Muscle layer of colon (tissue), 2 donors: ENCODE data around the gene CHORDC1.
"Not testable (repeated sequence)": the region's sequence is repeated elsewhere in the genome, so short reads cannot be mapped to it uniquely, and the experiment has no call there.

Source experiments
- H3K27ac ChIP-seq: one replicate; pipeline ENCODE4 v1.7.0; 2013; ENCODE audit warnings: low read depth, mild to moderate bottlenecking, low read length, moderate library complexity
- H3K27me3 ChIP-seq, 2 donors: one replicate each; pipeline ENCODE4 v1.7.0; 2013; ENCODE audit warnings: low read length in 2 of 2, mild to moderate bottlenecking in 2 of 2; ENCODE audit not compliant: insufficient read depth in 2 of 2, control insufficient read depth in 1 of 2
- H3K36me3 ChIP-seq: one replicate; pipeline ENCODE4 v1.7.0; 2013; ENCODE audit warnings: mild to moderate bottlenecking, low read length; ENCODE audit not compliant: insufficient read depth
- H3K4me1 ChIP-seq: one replicate; pipeline ENCODE4 v1.7.0; 2013; ENCODE audit warnings: mild to moderate bottlenecking, low read length; ENCODE audit not compliant: insufficient read depth
- H3K4me3 ChIP-seq, 2 donors: one replicate each; pipeline ENCODE4 v1.7.0; 2013; ENCODE audit warnings: low read length in 2 of 2, low read depth in 1 of 2, mild to moderate bottlenecking in 1 of 2, moderate library complexity in 1 of 2
- H3K9ac ChIP-seq: one replicate; pipeline ENCODE4 v1.7.0; 2013; ENCODE audit warnings: low read length
- H3K9me3 ChIP-seq: one replicate; pipeline ENCODE4 v1.7.0; 2013; ENCODE audit warnings: mild to moderate bottlenecking, low read length
- donor health status: abdominal sarcoma.
- donor health status: Adenocarcinoma of cecum.

CHORDC1 gene

DNA sequence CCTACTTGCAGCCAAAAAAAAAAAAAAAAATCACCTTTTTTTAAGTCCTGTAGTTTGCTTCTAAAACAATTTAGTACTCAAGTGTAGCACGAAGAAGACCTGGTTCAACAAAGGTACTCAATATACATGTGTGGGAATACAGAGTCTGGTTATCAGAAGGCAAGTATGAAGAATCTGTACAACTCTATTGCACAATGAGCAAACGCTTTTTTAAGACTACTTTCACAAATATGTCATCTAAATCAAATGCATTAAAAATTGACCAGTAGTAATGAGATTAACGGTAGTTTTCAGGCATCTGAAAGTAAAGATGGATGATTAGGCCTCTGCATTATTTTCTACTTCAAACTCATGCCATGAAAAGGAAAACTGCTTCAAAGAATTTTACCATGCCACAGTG, 9.5 kb downstream of the CHORDC1 start:
- no peak overlapping the region for H3K4me3 ChIP-seq
- no peaks in the 10 kb centered on the region for H3K27me3 ChIP-seq
- no peak overlapping the region for H3K27ac ChIP-seq
- no peaks in the 10 kb centered on the region for H3K4me1 ChIP-seq
- H3K9me3 ChIP-seq = no peaks in the 10 kb centered on the region
- H3K9ac ChIP-seq = no peak overlapping the region
- peaks cover 20% of the 10 kb centered on the region for H3K36me3 ChIP-seq

DNA sequence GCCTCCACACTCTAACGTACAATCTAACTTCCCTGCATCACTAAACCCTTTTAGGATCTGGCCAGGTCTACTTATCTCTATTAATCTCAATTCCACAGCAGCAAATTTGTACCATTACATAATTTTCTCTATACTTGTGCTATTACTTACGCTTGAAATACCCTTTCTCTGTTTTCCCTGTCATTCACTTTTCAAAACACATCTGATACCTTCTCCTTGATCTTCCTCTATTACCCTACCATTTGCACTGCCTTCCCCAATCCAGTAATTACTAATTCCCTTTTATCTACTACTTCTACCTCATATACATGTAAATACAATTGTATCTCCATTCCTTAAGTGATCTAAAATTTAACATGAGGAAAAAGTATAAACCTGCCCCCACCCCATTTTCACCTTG, 14.0 kb downstream of the CHORDC1 start:
- H3K4me1 ChIP-seq = no peaks in the 10 kb centered on the region
- H3K9ac ChIP-seq = no peak overlapping the region
- H3K36me3 ChIP-seq = peaks cover 28% of the 10 kb centered on the region
- H3K27me3 ChIP-seq = no peaks in the 10 kb centered on the region
- no peak overlapping the region for H3K4me3 ChIP-seq
- H3K27ac ChIP-seq = no peak overlapping the region
- no peaks in the 10 kb centered on the region for H3K9me3 ChIP-seq

DNA sequence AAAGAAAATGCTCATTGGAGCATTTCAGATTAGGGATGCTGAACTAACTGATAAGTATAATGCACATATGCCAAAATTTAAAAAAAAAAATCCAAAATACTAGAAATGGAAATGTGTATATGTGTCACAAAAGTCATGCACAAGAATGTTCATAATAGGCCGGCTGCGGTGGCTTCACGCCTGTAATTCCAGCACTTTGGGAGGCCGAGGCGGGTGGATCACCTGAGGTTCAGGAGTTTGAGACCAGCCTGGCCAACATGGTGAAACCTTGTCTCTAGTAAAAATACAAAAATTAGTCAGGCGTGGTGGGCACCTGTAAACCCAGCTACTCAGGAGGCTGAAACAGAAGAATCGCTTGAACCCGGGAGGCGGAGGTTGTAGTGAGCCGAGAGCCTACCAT, 14.9 kb downstream of the CHORDC1 start:
- H3K27me3 ChIP-seq, H3K4me3 ChIP-seq, H3K9ac ChIP-seq, H3K27ac ChIP-seq, H3K9me3 ChIP-seq, H3K4me1 ChIP-seq: not testable (repeated sequence)
- peaks cover 21% of the 10 kb centered on the region for H3K36me3 ChIP-seq

DNA sequence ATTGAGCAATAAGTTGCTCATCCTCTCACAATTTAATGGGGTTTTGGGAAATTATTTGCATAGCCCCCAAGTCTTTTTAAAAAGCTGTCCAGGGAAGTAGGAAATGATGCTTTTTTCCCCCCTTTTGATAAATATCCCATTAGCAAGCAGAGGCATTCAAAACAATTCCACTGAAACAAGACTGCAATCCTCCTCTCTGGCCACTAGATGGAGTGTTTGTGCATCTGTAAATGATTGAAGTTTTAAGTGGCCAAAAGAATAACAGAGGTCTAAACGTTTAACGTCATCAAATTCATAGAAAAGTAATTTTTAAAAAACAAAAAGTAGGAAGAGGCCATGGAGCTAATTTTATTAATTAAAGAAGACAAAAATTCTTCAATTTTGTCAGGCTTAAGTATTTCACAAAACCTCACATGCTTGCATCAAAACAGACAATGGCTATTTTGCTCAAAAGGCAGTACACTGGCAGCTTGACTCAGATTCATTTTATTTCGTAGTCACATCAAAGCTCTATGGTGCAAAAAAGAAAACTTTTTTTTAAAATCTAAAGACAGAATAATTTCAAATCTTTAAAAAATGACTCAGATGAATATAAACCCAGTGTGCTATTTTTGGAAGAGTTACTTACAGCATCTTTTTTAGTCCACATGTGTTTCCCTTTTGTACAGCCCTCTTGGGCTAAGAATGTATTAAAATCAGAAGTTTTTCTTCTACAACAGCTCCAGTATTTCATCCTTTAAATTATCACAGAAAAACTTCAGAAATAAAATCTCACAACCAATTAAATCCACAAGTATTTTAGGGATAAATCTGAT, 17.8 kb downstream of the CHORDC1 start:
- Histone ChIP-seq H3K36me3 (peaks cover 26% of the 10 kb centered on the region), H3K27ac (no peak overlapping the region), H3K4me3 (no peak overlapping the region), H3K9ac (no peak overlapping the region), H3K4me1 (no peaks in the 10 kb centered on the region), H3K27me3 (no peaks in the 10 kb centered on the region), H3K9me3 (no peaks in the 10 kb centered on the region)

DNA sequence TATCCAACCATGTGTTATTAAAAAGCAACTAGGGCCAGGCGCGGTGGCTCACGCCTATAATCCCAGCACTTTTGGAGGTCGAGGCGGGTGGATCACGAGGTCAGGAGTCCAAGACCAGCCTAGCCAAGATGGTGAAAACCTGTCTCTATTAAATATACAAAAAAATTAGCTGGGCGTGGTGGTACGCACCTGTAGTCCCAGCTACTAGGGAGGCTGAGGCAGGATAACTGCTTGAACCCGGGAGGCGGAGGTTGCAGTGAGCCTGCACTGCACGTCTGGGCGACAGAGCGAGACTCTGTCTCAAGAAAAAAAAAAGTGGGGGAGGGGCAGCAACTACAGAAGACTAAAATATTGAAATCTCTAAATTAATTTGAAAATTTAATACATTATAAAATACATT, 18.4 kb downstream of the CHORDC1 start:
- no peaks in the 10 kb centered on the region for H3K9me3 ChIP-seq
- H3K4me1 ChIP-seq = no peaks in the 10 kb centered on the region
- no peak overlapping the region for H3K4me3 ChIP-seq
- H3K27ac ChIP-seq = no peak overlapping the region
- peaks cover 22% of the 10 kb centered on the region for H3K36me3 ChIP-seq
- H3K9ac ChIP-seq = no peak overlapping the region
- no peaks in the 10 kb centered on the region for H3K27me3 ChIP-seq

DNA sequence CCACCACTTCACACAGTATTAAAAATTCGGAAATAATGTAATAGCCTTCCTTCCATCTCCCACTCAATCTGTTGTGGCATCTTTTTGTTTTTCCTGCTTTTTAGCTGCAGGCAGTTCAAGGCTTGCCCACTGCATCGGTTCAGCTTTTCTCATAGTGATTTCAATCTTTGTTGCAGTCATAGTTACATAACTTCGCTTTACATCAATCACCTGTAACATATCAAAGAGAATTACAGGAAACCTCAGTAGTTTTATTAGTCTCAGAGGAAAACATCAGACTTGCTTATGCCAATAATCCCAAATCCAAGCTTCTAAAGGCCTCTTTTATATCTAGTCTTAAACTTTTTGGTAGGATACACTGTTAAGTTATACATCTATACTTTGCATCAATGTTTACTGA, 20.5 kb downstream of the CHORDC1 start:
- no peaks in the 10 kb centered on the region for H3K9me3 ChIP-seq
- no peaks in the 10 kb centered on the region for H3K4me1 ChIP-seq
- H3K27ac ChIP-seq = no peak overlapping the region
- no peak overlapping the region for H3K4me3 ChIP-seq
- H3K9ac ChIP-seq = no peak overlapping the region
- H3K27me3 ChIP-seq = no peaks in the 10 kb centered on the region
- H3K36me3 ChIP-seq = peaks cover 17% of the 10 kb centered on the region

DNA sequence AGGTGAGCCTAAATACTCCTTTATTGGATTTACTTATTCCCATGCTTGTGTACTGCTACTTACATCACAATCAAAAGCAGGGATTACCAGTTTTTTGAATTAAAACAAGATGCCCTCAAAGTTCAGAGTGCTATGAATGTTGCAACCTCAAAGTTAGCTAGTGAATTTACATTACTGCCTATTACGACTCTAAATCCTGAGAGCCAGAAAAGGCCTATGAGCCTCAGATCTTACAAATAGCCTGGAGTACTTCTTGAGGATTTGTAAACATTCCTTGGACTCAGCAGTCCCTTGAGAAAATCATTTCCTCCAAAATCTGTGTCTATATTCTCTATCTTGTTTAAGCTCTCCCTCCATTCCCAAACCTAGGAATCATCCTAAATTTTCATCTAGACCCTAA, 25.5 kb downstream of the CHORDC1 start:
- Histone ChIP-seq H3K9me3 (no peaks in the 10 kb centered on the region), H3K9ac (no peak overlapping the region), H3K27ac (no peak overlapping the region), H3K4me3 (no peak overlapping the region), H3K4me1 (no peaks in the 10 kb centered on the region), H3K27me3 (no peaks in the 10 kb centered on the region), H3K36me3 (peaks cover 2% of the 10 kb centered on the region)

DNA sequence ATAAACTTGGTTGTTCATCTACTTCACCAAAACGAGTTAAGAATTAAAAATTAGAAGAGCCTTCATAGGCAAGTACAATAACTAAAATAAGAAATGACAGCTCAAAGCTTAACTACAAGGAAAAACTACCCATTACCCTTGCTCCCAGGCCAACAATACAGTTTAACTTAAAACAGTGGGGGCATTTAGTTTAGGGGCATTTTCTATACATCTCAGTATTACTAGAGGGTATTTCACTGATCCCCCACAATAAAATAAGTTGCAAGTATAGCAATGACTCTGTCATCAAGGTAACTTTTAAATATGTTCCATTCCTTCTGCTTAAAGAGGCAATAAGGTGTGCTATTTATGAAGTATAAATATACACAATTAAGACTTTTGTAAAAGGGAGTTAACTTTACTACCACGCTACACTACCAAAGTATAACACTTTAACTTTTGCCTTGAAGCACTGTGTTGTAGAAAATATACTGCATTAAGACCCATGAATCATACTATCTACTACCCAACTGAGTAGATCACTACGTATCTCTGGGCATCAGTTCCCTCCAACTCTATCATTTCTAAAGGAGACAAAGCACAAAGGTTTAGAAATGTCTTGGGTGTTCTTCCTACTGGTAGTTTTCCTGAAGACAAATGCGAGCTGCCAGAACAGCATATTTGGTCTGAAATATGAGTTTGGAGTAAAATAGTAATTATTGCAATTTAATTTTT, 29.8 kb downstream of the CHORDC1 start:
- Histone ChIP-seq H3K27ac (no peak overlapping the region), H3K9me3 (no peaks in the 10 kb centered on the region), H3K4me1 (no peaks in the 10 kb centered on the region), H3K27me3 (no peaks in the 10 kb centered on the region), H3K9ac (no peak overlapping the region), H3K36me3 (no peaks in the 10 kb centered on the region), H3K4me3 (no peak overlapping the region)

DNA sequence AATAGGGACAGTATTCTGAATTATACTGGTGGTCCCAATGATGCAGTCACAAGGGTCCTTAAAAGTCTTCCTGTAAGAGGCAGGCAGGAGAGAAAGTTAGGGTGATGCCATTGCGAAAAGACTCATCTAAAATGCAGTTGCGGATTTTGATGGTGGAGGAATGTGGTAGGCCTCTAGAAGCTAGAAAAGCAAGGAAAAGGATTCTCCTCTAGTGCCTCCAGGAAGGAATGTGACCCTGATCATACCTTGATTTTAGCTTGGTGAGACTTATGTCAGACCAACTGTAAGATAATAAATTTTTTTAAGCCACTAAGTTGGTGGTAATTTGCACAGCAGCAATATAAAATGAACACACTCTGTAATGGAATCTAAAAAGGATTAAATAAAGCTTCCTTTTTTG, 33.8 kb downstream of the CHORDC1 start:
- no peak overlapping the region for H3K27ac ChIP-seq
- no peaks in the 10 kb centered on the region for H3K9me3 ChIP-seq
- H3K27me3 ChIP-seq = no peaks in the 10 kb centered on the region
- H3K36me3 ChIP-seq = no peaks in the 10 kb centered on the region
- no peak overlapping the region for H3K9ac ChIP-seq
- no peak overlapping the region for H3K4me3 ChIP-seq
- H3K4me1 ChIP-seq = no peaks in the 10 kb centered on the region

DNA sequence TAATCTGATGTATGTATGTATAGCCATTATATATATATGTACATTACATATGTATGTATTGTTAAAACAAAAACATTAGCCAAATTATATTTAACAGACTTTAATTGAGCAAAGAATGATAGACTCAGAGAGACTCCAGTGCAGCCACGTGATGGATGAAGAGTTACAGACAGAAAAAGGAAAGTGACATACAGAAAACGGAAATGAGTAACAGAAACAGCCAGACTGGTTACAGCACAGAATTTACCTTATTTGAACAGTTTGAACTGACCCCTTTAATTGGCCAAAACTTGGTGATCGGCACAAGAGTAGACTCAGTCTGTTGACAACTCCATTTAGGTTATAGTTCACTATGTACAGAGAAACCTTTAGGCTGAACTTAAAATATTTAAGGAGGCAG, 35.0 kb downstream of the CHORDC1 start:
- H3K27me3 ChIP-seq = no peaks in the 10 kb centered on the region

DNA sequence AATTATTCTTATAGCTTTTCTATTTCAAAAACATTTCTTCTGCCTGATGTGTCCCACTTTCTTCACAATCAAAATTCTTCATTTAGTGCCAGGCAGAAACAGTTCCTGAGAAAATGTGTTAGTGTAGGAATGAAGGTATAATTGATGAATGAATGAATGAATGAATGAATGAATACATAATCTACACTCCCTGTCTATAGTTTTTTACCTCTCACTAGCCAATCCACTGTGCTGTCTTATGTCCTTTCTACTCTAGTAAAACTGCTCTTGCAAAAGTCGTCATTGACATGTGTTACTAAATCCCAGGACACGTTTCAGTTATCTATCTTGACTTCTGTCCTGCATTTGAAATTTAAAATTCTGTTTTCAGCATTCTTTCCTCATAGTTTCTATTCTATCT, 42.9 kb downstream of the CHORDC1 start:
- Histone ChIP-seq H3K36me3 (no peaks in the 10 kb centered on the region), H3K4me1 (no peaks in the 10 kb centered on the region), H3K27me3 (no peaks in the 10 kb centered on the region), H3K27ac (no peak overlapping the region), H3K9ac (no peak overlapping the region), H3K4me3 (no peak overlapping the region), H3K9me3 (no peaks in the 10 kb centered on the region)

More for the DNA sequence above, 35.0 kb downstream of the CHORDC1 start:
- Histone ChIP-seq H3K9me3 (no peaks in the 10 kb centered on the region), H3K9ac (no peak overlapping the region), H3K27ac (no peak overlapping the region), H3K4me3 (no peak overlapping the region), H3K4me1 (no peaks in the 10 kb centered on the region), H3K36me3 (no peaks in the 10 kb centered on the region)

DNA sequence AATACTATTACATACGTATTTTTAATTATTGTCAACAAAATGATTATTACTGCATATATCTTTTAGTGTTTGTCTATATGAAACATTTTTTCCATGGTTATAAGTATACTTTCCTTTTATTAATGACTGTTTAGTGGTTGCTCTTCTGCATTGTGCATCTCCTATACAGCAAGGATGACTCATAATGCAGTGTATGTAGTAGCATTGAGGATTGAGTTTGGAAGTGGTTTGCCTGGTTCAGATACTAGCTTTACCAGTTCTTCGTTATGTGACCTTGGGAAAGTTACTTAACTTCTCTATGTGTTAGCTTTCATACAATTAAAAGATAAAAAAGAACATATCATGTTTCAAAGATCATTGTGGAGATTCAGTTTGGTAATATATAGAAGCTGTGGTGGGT, 44.1 kb downstream of the CHORDC1 start:
- Histone ChIP-seq H3K27me3 (no peaks in the 10 kb centered on the region), H3K36me3 (no peaks in the 10 kb centered on the region), H3K4me3 (no peak overlapping the region)

More for the DNA sequence above, 44.1 kb downstream of the CHORDC1 start:
- no peak overlapping the region for H3K9ac ChIP-seq
- H3K9me3 ChIP-seq = no peaks in the 10 kb centered on the region
- no peaks in the 10 kb centered on the region for H3K4me1 ChIP-seq
- H3K27ac ChIP-seq = no peak overlapping the region
